Liver (tissue), 3 donors: Measurements from ENCODE around the gene SLC7A6.

ENCODE experiments used
- CTCF ChIP-seq: fragments of 150-350 bp; IDR thresholded peaks from 2 replicates; pipeline ENCODE4 v1.5.1; 2017; ENCODE audit warnings: improper control_type of control experiment, low read depth, low read length; ENCODE audit not compliant: missing input control
- GABPA ChIP-seq, 2 donors: IDR thresholded peaks in 1 of 2; conservative IDR thresholded peaks in 1 of 2; 2 replicates each; pipeline ENCODE4 v1.6.1; 2016; ENCODE audit warnings: antibody characterized with exemption in 2 of 2, mild to moderate bottlenecking in 1 of 2, moderate library complexity in 1 of 2
- JUND ChIP-seq, 2 donors: IDR thresholded peaks; 2 replicates each; pipeline ENCODE4 v1.6.1; 2016; ENCODE audit warnings: antibody characterized with exemption in 2 of 2
- RAD21 ChIP-seq, 2 donors: IDR thresholded peaks; 2 replicates each; pipeline ENCODE4 v1.6.1; 2016; ENCODE audit warnings: antibody characterized with exemption in 2 of 2, mild to moderate bottlenecking in 2 of 2
- TAF1 ChIP-seq: conservative IDR thresholded peaks from 2 replicates; pipeline ENCODE4 v1.6.1; 2016; ENCODE audit warnings: antibody characterized with exemption, mild to moderate bottlenecking
- YY1 ChIP-seq: IDR thresholded peaks from 2 replicates; pipeline ENCODE4 v1.6.1; 2016; ENCODE audit warnings: antibody characterized with exemption, mild to moderate bottlenecking
- donor health status: healthy.
- donor health status: healthy.

- TF ChIP-seq RAD21 (IDR thresholded peaks at IDR 0.05) (no peak), CTCF (no peak), GABPA (IDR thresholded peaks at IDR 0.05 in 1 of 2, conservative IDR thresholded peaks at IDR 0.05 in 1 of 2) (no peak), YY1 (no peak), TAF1 (no peak), JUND (IDR thresholded peaks at IDR 0.05) (no peak)
Measured at GRCh38 chr16:68228652-68229051, 35.7 kb upstream of the SLC7A6 start.
